Endometrial microvascular endothelial cells (primary cell): ENCODE data around the gene DLEC1. TPM values are rescaled to one million over a fixed set of nuclear protein-coding genes. Genes with fewer than 3 reads are reported as not detected.
"Not testable (repeated sequence)": the region's sequence is repeated elsewhere in the genome, so short reads cannot be mapped to it uniquely, and the experiment has no call there.

Experiments used
- in situ Hi-C: cut with HindIII; loops from 2 replicates; pipeline ENCODE4 v1.10.0; 2017; ENCODE audit warnings: low sequenced_read_pairs, low pct_unique_long_range_greater_than_20kb; ENCODE audit errors: inconsistent ontology term
- total RNA-seq: library from RNA; depleted of rRNA; stranded (reverse); fragments of >200 nt; gene quantifications from one replicate; pipeline ENCODE4 v1.2.3, GENCODE V29; 2015; ENCODE audit errors: inconsistent ontology term

The DLEC1 gene
- total RNA-seq, 1 donor from 2014 or later = not detected

GRCh38 chr3:38158472-38158871, 119.5 kb downstream of the DLEC1 start:
- in situ Hi-C loops = no loop called here

DNA sequence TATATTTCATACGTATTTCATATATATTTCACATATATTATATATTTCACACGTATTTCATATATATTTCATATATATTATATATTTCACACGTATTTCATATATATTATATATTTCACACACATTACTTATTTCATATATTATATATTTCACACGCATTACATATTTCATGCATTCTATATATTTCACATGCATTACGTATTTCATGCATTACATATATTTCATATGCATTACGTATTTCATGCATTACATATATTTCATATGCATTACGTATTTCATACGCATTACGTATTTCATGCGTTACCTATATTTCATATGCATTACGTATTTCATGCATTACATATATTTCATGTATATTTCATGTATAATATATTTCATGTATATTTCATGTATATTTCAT, 121.7 kb downstream of the DLEC1 start:
- in situ Hi-C loops = not testable (repeated sequence)

- in situ Hi-C loops = no loop called here
These were observed 124.3 kb downstream of the DLEC1 start for GRCh38 chr3:38163117-38163840.

DNA sequence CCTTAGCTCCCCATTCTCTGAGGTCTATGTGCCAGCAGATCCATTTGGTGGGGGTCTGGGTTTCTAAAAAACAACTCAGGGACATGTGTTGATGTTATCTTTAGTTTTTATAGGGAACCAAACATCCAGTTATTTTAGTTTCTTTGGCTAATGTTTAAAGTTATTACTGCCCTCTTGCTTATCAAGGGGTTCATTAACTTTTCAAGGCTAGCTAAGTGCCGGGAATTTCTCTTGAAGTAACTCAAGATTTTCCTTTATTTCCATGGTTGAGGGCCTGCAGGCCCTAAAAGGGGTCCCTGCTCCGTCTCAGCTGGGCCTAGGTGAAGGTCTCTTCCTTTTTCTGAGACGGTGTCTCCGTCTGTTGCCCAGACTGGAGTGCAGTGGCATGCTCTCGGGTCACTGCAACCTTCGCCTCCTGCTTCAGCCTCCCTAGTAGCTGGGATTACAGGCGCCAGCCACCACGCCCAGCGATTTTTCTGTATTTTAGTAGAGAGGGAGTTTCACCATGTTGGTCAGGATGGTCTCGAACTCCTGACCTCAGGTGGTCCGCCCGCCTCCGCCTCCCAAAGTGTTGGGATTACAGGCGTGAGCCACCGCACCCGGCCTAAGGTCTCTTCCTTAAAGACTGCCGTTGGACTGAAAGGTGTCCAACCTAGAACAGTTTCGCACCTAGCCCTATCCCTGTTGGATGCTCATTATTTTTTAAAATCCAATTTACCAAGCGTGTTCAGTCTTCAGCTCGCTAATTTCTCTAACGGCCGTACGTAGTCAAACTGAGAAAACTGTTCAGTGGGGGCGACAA, 125.0 kb downstream of the DLEC1 start:
- in situ Hi-C loops = no loop called here

GRCh38 chr3:38164643-38164951, 125.6 kb downstream of the DLEC1 start:
- in situ Hi-C loops = no loop called here

- in situ Hi-C loops = no loop called here
These were observed 126.1 kb downstream of the DLEC1 start, which contains the start of gene OXSR1 for GRCh38 chr3:38164952-38165721. TSS of gene OXSR1 (plus strand) at chr3:38165537. CDS start at chr3:38165877, 340 bp downstream.

DNA sequence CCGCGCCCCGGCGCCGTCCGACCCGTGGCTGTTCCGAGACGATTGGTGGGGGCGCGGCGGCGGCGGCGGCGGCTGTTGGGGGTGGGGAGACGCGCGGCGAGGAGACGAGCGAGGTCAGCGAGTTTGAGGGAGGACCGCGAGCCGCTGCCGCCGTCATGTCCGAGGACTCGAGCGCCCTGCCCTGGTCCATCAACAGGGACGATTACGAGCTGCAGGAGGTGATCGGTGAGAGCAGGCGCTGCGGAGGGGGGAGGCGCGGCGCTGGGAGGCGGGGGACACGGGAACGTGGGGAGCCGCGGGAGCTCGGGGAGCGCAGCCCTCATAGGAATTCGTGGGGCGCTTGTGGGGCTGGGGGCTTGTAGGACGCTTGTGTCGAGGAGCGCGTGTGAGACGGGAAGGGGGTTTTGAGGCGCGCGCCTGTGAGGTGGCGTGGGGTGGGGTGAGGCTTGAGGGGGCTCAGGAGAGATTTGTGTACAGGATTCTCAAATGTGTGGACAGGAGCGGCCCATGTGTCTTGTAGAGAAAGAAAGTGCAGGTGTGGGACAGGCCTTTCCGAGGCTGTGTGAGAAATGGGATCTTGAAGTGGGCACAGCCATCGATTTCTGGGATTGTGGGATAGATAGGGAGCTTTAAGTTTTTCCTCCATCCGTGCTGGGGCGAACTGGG, 126.8 kb downstream of the DLEC1 start:
- in situ Hi-C loops = no loop called here

DNA sequence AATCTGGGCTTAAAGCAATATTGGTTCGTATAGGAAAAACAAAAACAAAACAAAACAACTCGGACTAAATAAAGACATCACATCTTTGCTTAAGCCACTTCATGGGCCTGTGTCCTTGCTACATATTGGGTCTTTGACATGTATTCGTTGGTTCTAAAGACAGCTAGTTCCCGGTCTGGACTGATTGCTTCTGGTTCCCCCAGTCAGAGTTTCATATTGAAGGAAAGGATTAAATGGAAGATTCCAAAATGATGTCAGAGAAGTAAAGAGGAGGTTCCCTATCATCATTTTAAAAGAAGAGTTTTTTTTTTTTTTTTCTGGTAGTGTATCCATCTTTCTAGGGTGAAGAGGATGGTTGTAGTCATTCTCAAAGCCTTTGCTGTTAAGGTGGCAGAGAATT, 128.6 kb downstream of the DLEC1 start:
- in situ Hi-C loops = no loop called here

GRCh38 chr3:38168151-38169026, 129.4 kb downstream of the DLEC1 start:
- in situ Hi-C loops = no loop called here

- in situ Hi-C loops = no loop called here
These were observed 130.0 kb downstream of the DLEC1 start for GRCh38 chr3:38169027-38169317.

- in situ Hi-C loops = no loop called here
These were observed 131.7 kb downstream of the DLEC1 start for GRCh38 chr3:38170722-38171121.

DNA sequence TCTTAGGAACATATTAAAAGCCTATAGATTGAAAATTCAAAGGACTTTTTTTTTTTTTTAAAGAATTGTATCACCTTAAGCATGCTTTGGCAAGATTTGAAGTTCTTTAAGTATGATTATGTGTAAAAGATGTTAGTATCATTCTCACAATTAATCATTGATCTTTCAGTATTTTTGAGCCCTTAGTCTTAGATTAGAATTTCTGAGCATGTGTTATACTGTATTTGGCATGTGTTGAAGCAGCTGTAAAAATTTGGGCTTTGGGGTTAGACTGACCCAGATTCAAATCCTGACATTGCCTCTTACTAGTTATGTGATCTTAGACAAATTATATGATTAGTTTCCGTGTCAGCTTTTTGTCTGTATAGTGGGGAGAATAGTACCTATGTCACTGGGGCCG, 132.6 kb downstream of the DLEC1 start:
- in situ Hi-C loops = no loop called here

Other genes with a start within 250 kb of the DLEC1 start
- gene CTDSPL, start 177.3 kb upstream of the DLEC1 start, total RNA-seq = 17.2 TPM
- gene VILL, start 48.4 kb upstream of the DLEC1 start, total RNA-seq = 4.4 TPM
- gene PLCD1, start 9.6 kb upstream of the DLEC1 start, total RNA-seq = 10.1 TPM
- gene ACAA1, start 97.9 kb downstream of the DLEC1 start, total RNA-seq = 53.8 TPM
- 39.3 TPM for gene MYD88, start 99.5 kb downstream of the DLEC1 start, total RNA-seq
- 31.7 TPM for gene OXSR1, start 126.3 kb downstream of the DLEC1 start, total RNA-seq
- not detected for gene SLC22A13, start 226.6 kb downstream of the DLEC1 start, total RNA-seq
- gene SLC22A14, start 243.1 kb downstream of the DLEC1 start, total RNA-seq = not detected